Activated gamma-delta T cell treated with Interleukin-2 at 50 U/mL for 16 hours (primary cell): Measurements from ENCODE around the gene ZNF511.

ENCODE experiments used
- DNase-seq: peaks from one replicate; pipeline ENCODE4 v3.0.0-alpha.2; 2020

The ZNF511 gene

GRCh38 chr10:133336577-133337369 is 28.1 kb downstream of the ZNF511 start, which contains the start of gene CALY:
CALY (minus strand) TSS chr10:133336896; CDS start chr10:133328989, 7,907 bp downstream.
- DNase-seq = peak; percentile 87

GRCh38 chr10:133337370-133337725 is 28.6 kb downstream of the ZNF511 start:
- no peak for DNase-seq

DNA sequence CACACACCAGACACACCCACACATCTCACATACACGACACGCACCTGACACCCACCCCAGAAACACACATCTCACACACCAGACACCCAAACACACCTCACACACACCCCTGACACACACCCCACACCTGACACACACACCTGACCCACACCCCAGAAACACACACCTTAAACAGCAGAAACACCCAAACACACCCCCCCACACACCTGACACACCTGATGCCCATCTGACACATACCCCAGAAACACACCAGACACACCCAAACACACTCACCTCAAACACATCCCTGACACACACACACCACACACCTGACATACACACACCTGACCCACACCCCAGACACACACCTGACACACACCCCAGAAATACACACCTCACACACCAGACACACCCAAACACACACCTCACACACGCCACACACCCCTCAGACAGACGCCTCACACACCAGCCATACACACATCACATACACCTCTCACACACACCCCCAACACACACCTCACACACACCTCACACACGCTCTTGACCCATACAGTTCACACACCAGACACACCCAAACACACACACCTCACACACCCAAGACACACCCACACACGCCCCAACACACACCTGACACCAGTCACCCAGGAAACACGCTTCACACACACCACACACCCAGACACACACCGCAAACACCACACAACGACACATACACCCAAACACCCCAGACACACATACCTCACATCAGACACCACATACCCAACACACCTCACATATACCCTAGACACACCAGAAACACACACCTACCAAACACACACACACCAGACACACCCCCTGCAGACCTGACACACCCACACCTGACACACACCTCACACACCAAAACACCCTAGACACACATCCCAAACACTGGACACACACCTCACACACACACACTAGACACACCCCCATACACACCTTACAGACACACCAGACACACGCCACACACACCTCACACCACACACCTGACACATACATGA is 29.7 kb downstream of the ZNF511 start:
- no peak for DNase-seq

DNA sequence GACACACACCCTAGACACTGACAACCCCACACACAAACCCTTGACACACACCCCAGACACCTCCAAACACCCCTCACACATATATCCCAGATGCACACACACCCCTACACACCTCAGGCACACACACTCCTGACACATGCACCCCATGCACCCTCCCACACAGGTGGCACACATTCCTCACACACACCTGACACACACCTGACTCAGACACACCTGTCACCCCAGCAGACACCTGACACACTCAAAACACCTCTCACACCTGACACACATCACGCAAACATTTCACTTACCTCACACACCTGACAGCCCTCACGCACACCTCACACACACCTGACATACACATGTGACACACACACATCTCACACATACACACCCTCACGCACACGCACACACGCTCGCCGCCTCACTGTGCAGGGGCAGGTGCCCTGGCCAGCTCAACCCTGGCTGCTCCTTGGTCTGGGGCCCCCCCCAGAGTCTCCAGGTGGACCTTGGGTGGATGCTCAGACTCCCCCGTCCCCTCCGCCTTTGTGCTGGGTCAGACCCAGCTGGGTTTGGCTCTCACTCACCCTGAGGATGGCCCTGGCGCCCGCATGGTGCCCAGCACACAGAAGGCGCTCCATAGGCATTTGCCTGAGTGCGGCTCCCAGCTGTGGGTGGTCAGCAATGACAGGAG is 31.1 kb downstream of the ZNF511 start:
- DNase-seq = no peak

- DNase-seq = no peak
Measured at GRCh38 chr10:133341983-133342382, 33.3 kb downstream of the ZNF511 start.

DNA sequence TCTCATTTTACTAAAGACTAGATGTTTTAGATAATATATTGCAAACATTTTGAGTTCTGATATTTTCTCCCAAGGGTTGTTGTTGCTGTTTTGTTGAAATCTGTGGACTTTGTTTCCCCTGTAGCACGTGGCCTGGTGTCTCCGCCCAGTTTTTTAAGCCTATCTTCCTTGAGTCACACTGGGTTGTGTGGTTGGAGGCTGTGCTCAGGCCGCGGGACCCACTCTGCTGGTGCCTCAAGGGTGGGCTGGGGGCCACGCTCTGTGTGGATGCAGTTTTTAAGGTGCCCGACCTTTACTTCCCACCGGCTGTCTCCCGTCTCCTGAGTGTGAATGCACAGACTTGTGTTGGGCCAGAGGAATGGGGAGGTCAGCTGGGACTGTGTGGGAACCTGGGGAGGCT is 34.2 kb downstream of the ZNF511 start:
- no peak for DNase-seq

GRCh38 chr10:133343558-133343957 is 34.8 kb downstream of the ZNF511 start:
- DNase-seq = no peak

- no peak for DNase-seq
Measured at GRCh38 chr10:133344236-133344635, 35.5 kb downstream of the ZNF511 start.

GRCh38 chr10:133346413-133346812 is 37.7 kb downstream of the ZNF511 start:
- no peak for DNase-seq

- DNase-seq = no peak
Measured at GRCh38 chr10:133347710-133348517, 39.2 kb downstream of the ZNF511 start.

- DNase-seq = no peak
Measured at GRCh38 chr10:133349160-133349568, 40.5 kb downstream of the ZNF511 start.

DNA sequence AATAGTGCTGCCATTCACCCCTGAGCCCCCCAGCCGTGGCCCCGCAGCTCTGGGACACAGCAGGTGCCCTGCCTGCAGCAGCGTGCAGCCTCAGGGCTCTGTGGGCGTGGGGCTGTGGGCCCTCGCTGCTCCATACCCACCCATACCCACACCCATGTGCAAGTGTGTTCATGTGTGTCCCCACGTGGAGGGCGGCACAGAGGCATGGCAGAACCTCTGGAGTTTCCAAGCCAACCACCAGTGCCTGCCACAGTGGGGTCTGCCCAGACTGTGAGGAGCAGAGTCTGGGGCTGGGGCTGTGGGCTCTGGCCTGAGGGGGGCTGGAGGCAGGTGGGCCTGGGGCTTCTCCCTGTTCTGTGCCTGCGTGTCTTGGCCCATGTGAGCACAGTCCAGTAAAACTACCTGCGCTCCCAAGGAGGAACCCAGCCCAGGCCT is 40.9 kb downstream of the ZNF511 start:
- no peak for DNase-seq

- no peak for DNase-seq
Measured at GRCh38 chr10:133350283-133350949, 41.7 kb downstream of the ZNF511 start.

GRCh38 chr10:133350950-133351329 is 42.2 kb downstream of the ZNF511 start:
- no peak for DNase-seq

GRCh38 chr10:133351408-133352318 is 42.9 kb downstream of the ZNF511 start:
- DNase-seq = no peak

DNA sequence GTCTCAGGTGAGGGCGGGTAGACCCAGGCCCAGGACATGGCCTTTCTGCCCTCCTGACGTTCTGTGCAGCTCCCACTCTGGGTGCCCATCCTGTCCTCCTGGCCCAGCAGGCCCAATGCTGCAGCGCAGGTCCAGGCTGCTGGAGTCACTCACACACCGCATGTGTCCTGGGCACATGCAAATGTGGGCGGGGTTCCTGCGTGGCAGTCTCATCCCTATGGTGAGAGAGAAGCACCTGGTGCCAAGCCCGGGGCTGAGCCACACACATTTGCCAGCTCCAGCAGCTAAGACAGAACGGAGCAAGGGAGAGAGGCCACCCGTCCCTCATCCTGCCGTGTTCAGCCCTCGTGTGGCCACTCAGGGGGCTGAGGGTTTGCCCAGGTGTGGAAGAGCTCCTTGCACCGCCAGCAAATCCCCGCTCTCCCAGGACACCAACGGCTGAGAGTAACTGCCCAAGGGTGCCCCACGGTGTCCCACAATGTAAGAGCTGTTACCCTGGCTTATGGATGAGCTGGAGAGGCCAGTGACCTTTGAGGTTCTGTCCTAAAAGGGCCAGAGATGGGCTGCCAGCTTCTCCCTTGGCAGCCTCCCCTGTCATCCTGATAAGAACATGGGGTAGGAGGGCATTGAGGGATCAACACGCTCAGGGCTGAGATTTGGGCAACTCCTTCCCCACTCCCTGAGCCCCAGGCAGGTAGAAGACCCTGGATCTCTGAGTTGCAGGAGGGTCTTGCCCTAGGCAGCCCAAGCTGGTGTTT is 44.7 kb downstream of the ZNF511 start:
- no peak for DNase-seq

GRCh38 chr10:133353988-133354605 is 45.4 kb downstream of the ZNF511 start:
- no peak for DNase-seq

- DNase-seq = no peak
Measured at GRCh38 chr10:133354672-133355240, 46.0 kb downstream of the ZNF511 start.

GRCh38 chr10:133355266-133355665 is 46.6 kb downstream of the ZNF511 start:
- no peak for DNase-seq
